Astrocyte of the spinal cord (primary cell): ENCODE measurements around the gene RBSN.

ENCODE experiments used
- DNase-seq: peaks from one replicate; pipeline ENCODE4 v3.0.0; 2011; ENCODE audit warnings: low read depth, low spot score
- H3K4me3 ChIP-seq: 2 replicates; pipeline ENCODE4 v1.5.1; 2011; ENCODE audit warnings: low read depth, mild to moderate bottlenecking, low read length, moderate library complexity
- CTCF ChIP-seq: IDR thresholded peaks from 2 replicates; pipeline ENCODE4 v1.5.1; 2012; ENCODE audit warnings: low read depth, mild to moderate bottlenecking, low read length, inconsistent platforms
- in situ Hi-C: cut with HindIII; loops from 2 replicates; pipeline ENCODE4 v1.10.0; 2017; ENCODE audit warnings: low sequenced_read_pairs

The RBSN gene

GRCh38 chr3:15110206-15110605 lies 11.3 kb upstream of the RBSN start:
- DNase-seq, result no peak
- in situ Hi-C loops, result no loop called here
- TF ChIP-seq CTCF, result no peak
- H3K4me3 ChIP-seq, result no peak overlapping the region

GRCh38 chr3:15108869-15109268 lies 9.9 kb upstream of the RBSN start:
- in situ Hi-C loops, result no loop called here
- no peak for DNase-seq

GRCh38 chr3:15108082-15108545 lies 9.2 kb upstream of the RBSN start:
- peak; percentile 64 for DNase-seq
- peak; percentile 97 for TF ChIP-seq CTCF
- in situ Hi-C loops, result no loop called here
- no peak overlapping the region for H3K4me3 ChIP-seq

More at GRCh38 chr3:15108869-15109268, 9.9 kb upstream of the RBSN start:
- TF ChIP-seq CTCF, result no peak
- no peak overlapping the region for H3K4me3 ChIP-seq

GRCh38 chr3:15107075-15107947 lies 8.4 kb upstream of the RBSN start:
- DNase-seq, result no peak
- no peak overlapping the region for H3K4me3 ChIP-seq
- TF ChIP-seq CTCF, result no peak
- in situ Hi-C loops, result no loop called here

GRCh38 chr3:15102836-15103235 lies 3.9 kb upstream of the RBSN start:
- TF ChIP-seq CTCF, result no peak
- in situ Hi-C loops, result no loop called here

GRCh38 chr3:15102256-15102655 lies 3.3 kb upstream of the RBSN start:
- TF ChIP-seq CTCF, result no peak
- no peak for DNase-seq
- in situ Hi-C loops, result no loop called here
- no peak overlapping the region for H3K4me3 ChIP-seq

More at GRCh38 chr3:15102836-15103235, 3.9 kb upstream of the RBSN start:
- H3K4me3 ChIP-seq, result no peak overlapping the region
- DNase-seq, result no peak
